Smooth muscle cell (in vitro differentiated cells): Measurements from ENCODE around the gene TBC1D10B. TPM values are rescaled to one million over a fixed set of nuclear protein-coding genes. Genes with fewer than 3 reads are reported as not detected.

ENCODE experiments used
- DNase-seq: peaks from one replicate; lab custom pipeline; 2025; ENCODE audit not compliant: unreplicated experiment; lab: John Stamatoyannopoulos, UW
- H2AFZ ChIP-seq: fragments of 200-600 bp; sonication (generic); 2 replicates; pipeline ENCODE4 v1.6.0; 2016; ENCODE audit warnings: antibody characterized with exemption, low read depth, mild to moderate bottlenecking
- H3F3A ChIP-seq: fragments of 200-600 bp; sonication (generic); 2 replicates; pipeline ENCODE4 v1.6.0; 2017; ENCODE audit warnings: antibody characterized with exemption, low read depth
- H3K27ac ChIP-seq: fragments of 200-600 bp; sonication (generic); 2 replicates; pipeline ENCODE4 v1.5.1; 2016; ENCODE audit warnings: low read depth, mild to moderate bottlenecking
- H3K27me3 ChIP-seq: fragments of 200-600 bp; sonication (generic); 2 replicates; pipeline ENCODE4 v1.6.1; 2016; ENCODE audit warnings: low read depth, mild to moderate bottlenecking
- H3K36me3 ChIP-seq: fragments of 200-600 bp; sonication (generic); 2 replicates; pipeline ENCODE4 v1.5.1; 2016; ENCODE audit warnings: low read depth
- H3K4me1 ChIP-seq: fragments of 200-600 bp; sonication (generic); 2 replicates; pipeline ENCODE4 v1.5.1; 2016; ENCODE audit warnings: low read depth
- H3K4me2 ChIP-seq: fragments of 200-600 bp; sonication (generic); 2 replicates; pipeline ENCODE4 v1.6.0; 2016; ENCODE audit warnings: mild to moderate bottlenecking
- H3K4me3 ChIP-seq: fragments of 200-600 bp; sonication (generic); 2 replicates; pipeline ENCODE4 v1.5.1; 2016; ENCODE audit warnings: mild to moderate bottlenecking
- H3K79me2 ChIP-seq: fragments of 200-600 bp; sonication (generic); 2 replicates; pipeline ENCODE4 v1.6.0; 2016; ENCODE audit warnings: low read depth, mild to moderate bottlenecking
- H3K9ac ChIP-seq: fragments of 200-600 bp; sonication (generic); 2 replicates; pipeline ENCODE4 v1.6.0; 2016; ENCODE audit warnings: low read depth
- H3K9me3 ChIP-seq: fragments of 200-600 bp; sonication (generic); replicated peaks from 2 replicates; pipeline ENCODE4 v1.5.1; 2016; ENCODE audit warnings: low read depth
- H4K20me1 ChIP-seq: fragments of 200-600 bp; sonication (generic); 2 replicates; pipeline ENCODE4 v1.6.0; 2016; ENCODE audit warnings: low read depth
- WGBS: methylation state at CpG from one replicate; pipeline ENCODE4 v1.1.7; 2016; ENCODE audit warnings: low lambda C conversion rate; 5-methylcytosine and 5-hydroxymethylcytosine counted together
- polyA plus RNA-seq: library from polyadenylated mRNA; unstranded; fragments of >200 nt; fragmentation: Nextera tagmentation; extraction: Ambion mirVana; gene quantifications from 2 replicates; pipeline ENCODE4 v1.2.1, GENCODE V29; 2016
- total RNA-seq: library from RNA; depleted of rRNA; stranded (reverse); fragments of >200 nt; gene quantifications from 2 replicates; pipeline ENCODE4 v1.2.3, GENCODE V29; 2014
- TF ChIP-seq, protein P1 (sequence below): fragments of 200-600 bp; sonication (generic); IDR thresholded peaks from 2 replicates; pipeline ENCODE4 v1.5.1; 2017; ENCODE audit warnings: borderline replicate concordance, mild to moderate bottlenecking, antibody characterized with exemption; ENCODE audit not compliant: insufficient read depth, poor library complexity, severe bottlenecking

Gene TBC1D10B
- total and polyA plus RNA-seq, 2 experiments from 2014 or later, result 17.7 to 37.4 TPM

DNA sequence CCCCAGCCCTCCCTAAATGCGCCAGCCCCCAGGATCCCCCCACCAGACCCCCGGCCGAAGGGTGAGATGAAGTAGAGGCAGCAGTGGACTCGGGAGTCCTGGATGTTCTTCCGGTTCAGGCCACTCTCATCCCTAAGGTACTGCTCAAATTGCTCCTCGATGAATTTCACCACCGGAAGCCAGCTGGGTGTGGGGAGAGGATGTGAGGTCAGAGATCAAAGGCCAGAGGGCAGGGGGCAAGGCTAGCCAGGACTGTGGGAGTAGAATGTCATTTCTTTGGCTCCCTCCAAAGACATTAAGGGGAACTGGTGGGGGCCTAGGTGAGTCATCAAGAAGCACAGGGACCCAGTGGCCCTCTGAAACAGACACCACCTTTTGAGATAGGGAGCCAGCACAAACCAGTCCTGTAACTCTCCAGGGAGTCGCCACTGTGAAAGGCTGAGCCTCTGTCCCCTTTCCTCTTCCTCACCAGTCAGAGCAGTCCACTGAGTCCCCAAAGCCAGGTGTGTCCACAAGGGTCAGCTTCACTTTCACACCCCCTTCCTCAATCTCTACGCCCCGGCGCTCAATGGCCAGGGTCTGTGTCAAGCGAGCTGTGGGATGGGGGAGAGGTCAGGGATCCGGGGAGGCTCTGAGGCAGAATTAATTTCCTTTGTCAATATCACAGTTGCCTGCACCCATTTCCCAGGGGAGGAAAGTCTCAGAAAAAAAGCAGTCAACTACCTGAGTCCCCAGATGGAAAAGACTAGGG lies 11.2 kb upstream of the TBC1D10B start:
- no peaks in the 10 kb centered on the region for H3K79me2 ChIP-seq
- H3K9me3 ChIP-seq, result no peaks in the 10 kb centered on the region
- DNase-seq, result no peak
- no peak overlapping the region for H3K27ac ChIP-seq
- no peak overlapping the region for H3K4me2 ChIP-seq
- peaks cover 5% of the 10 kb centered on the region for H4K20me1 ChIP-seq
- H3F3A ChIP-seq, result no peaks in the 10 kb centered on the region
- WGBS, result 95% methylated on average over 13 of the region's 13 CpGs
- H3K27me3 ChIP-seq, result no peaks in the 10 kb centered on the region
- peaks cover 9% of the 10 kb centered on the region for H3K4me1 ChIP-seq
- no peak overlapping the region for H3K4me3 ChIP-seq
- no peak overlapping the region for H2AFZ ChIP-seq
- no peaks in the 10 kb centered on the region for H3K36me3 ChIP-seq
- no peak overlapping the region for H3K9ac ChIP-seq
- TF ChIP-seq, protein P1, sequence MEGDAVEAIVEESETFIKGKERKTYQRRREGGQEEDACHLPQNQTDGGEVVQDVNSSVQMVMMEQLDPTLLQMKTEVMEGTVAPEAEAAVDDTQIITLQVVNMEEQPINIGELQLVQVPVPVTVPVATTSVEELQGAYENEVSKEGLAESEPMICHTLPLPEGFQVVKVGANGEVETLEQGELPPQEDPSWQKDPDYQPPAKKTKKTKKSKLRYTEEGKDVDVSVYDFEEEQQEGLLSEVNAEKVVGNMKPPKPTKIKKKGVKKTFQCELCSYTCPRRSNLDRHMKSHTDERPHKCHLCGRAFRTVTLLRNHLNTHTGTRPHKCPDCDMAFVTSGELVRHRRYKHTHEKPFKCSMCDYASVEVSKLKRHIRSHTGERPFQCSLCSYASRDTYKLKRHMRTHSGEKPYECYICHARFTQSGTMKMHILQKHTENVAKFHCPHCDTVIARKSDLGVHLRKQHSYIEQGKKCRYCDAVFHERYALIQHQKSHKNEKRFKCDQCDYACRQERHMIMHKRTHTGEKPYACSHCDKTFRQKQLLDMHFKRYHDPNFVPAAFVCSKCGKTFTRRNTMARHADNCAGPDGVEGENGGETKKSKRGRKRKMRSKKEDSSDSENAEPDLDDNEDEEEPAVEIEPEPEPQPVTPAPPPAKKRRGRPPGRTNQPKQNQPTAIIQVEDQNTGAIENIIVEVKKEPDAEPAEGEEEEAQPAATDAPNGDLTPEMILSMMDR, result no peak

DNA sequence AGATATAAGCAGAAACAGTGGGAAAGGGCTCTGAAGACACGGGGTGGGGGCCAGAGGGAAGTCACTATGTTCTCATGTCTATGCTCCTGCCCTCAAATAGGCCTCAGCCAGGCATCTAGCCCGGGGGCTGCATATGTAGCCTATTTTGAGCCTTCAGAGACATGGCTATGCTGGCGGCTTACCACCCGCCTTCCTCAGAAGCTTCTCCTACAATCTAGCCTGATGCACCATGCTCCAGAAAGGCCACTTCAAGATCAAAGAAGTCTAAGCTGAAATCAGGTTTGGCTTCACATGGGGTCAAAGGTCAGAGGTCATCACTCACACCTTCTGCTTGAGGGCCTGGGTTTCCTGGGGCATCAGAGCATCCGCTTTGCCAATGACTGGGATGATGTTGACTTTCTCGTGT lies 10.5 kb upstream of the TBC1D10B start:
- Histone ChIP-seq H3K27ac (no peak overlapping the region), H3K4me3 (no peak overlapping the region), H3F3A (no peaks in the 10 kb centered on the region), H3K9ac (no peak overlapping the region), H3K4me1 (peaks cover 11% of the 10 kb centered on the region), H2AFZ (no peak overlapping the region), H3K9me3 (no peaks in the 10 kb centered on the region), H4K20me1 (peaks cover 5% of the 10 kb centered on the region), H3K27me3 (no peaks in the 10 kb centered on the region), H3K79me2 (no peaks in the 10 kb centered on the region), H3K4me2 (no peak overlapping the region), H3K36me3 (no peaks in the 10 kb centered on the region)
- TF ChIP-seq, protein P1, result no peak
- DNase-seq, result no peak
- 93% methylated on average over 6 of the region's 6 CpGs for WGBS

DNA sequence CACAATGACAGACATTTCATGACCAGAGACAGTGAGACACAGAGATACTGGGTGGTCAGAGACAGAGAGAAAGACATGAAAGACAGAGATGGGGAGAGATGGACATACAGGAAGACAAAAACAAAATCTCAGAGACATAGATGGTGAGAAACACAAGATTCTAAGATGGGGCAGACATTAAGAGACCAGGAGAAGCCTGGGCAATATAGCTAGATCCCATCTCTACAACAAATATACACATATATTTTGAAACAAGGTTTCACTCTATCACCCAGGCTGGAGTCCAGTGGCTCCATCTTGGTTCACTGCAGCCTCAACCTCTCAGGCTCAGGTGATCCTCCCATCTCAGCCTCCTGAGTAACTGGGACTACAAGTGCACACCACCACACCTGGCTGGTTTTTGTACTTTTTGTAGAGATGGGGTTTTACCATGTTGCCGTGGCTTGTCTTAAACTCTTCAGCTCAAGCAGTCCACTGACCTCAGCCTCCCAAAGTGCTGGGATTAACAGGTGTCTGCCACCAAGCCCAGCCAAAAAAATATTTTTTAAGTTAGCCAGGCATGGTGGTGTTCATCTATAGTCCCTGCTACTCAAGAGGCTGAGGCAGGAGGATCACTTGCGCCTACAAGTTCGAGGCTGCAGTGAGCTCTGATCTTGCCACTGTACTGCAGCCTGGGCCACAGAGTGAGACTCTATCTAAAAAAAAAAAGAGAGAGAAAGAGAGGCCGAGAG lies 9.9 kb upstream of the TBC1D10B start:
- Histone ChIP-seq H3K27ac (no peak overlapping the region), H3K4me3 (no peak overlapping the region), H3K9ac (no peak overlapping the region), H3K4me2 (no peak overlapping the region), H3K27me3 (no peaks in the 10 kb centered on the region), H3K36me3 (no peaks in the 10 kb centered on the region), H3K4me1 (peaks cover 14% of the 10 kb centered on the region), H3F3A (no peaks in the 10 kb centered on the region), H3K9me3 (no peaks in the 10 kb centered on the region), H2AFZ (no peak overlapping the region), H4K20me1 (peaks cover 5% of the 10 kb centered on the region), H3K79me2 (no peaks in the 10 kb centered on the region)
- TF ChIP-seq, protein P1, result no peak
- DNase-seq, result no peak
- WGBS, result 89% methylated on average over 4 of the region's 4 CpGs
